K562 (cell line): ENCODE results near the gene ZNF513. TPM values are rescaled to one million over a fixed set of nuclear protein-coding genes. Genes with fewer than 3 reads are reported as not detected.
A peak's percentile ranks its signal among the peaks of the same experiment; 100 is the strongest.

Source experiments
- COPS2 ChIP-seq: fragments of 450-650 bp; conservative IDR thresholded peaks from 2 replicates; pipeline ENCODE4 v1.6.1; 2016; ENCODE audit warnings: mild to moderate bottlenecking, moderate library complexity
- DACH1 ChIP-seq: fragments of 450-650 bp; IDR thresholded peaks from 2 replicates; pipeline ENCODE4 v1.6.1; 2018; ENCODE audit not compliant: partially characterized antibody
- KLF1 ChIP-seq: fragments of 450-650 bp; IDR thresholded peaks from 2 replicates; pipeline ENCODE4 v1.6.1; 2016; ENCODE audit warnings: missing genetic modification characterization, missing compliant biosample characterization
- KLF6 ChIP-seq: fragments of 250-450 bp; sonication (Bioruptor Pico); IDR thresholded peaks from 2 replicates; pipeline ENCODE4 v1.4.0; 2020; ENCODE audit warnings: mild to moderate bottlenecking, moderate library complexity, borderline replicate concordance
- L3MBTL2 ChIP-seq: fragments of 450-650 bp; IDR thresholded peaks from 2 replicates; pipeline ENCODE4 v1.6.1; 2016; ENCODE audit warnings: mild to moderate bottlenecking, moderate library complexity
- PBX2 ChIP-seq, 2 experiments: IDR thresholded peaks in 1 of 2; conservative IDR thresholded peaks in 1 of 2; 2 replicates each; pipeline ENCODE4 v1.6.1; 2016; ENCODE audit warnings: low read depth in 2 of 2, mild to moderate bottlenecking in 1 of 2, missing compliant biosample characterization in 1 of 2, missing genetic modification characterization in 1 of 2, moderate library complexity in 1 of 2
- SETDB1 ChIP-seq: IDR thresholded peaks from one replicate; pipeline ENCODE4 v1.6.1; 2012; ENCODE audit warnings: low read length, control low read depth, inconsistent platforms
- SIN3A ChIP-seq, 2 experiments: fragments of 150-350 bp in 1 of 2; IDR thresholded peaks; 2 replicates each; pipeline ENCODE4 v1.6.1; 2011 to 2016; ENCODE audit warnings: borderline replicate concordance in 2 of 2, low read depth in 2 of 2, low read length in 2 of 2, mild to moderate bottlenecking in 2 of 2, moderate library complexity in 2 of 2; ENCODE audit not compliant: control insufficient read depth in 1 of 2
- SLC30A9 ChIP-seq: fragments of 250-450 bp; sonication (Bioruptor Pico); IDR thresholded peaks from 2 replicates; pipeline ENCODE4 v1.8.0; 2022; ENCODE audit warnings: mild to moderate bottlenecking, moderate library complexity
- YBX1 ChIP-seq: fragments of 450-650 bp; IDR thresholded peaks from 2 replicates; pipeline ENCODE4 v1.7.1; 2016; ENCODE audit warnings: mild to moderate bottlenecking
- ZBTB26 ChIP-seq: fragments of 450-650 bp; formaldehyde crosslinking; IDR thresholded peaks from 2 replicates; pipeline ENCODE4 v1.4.0; 2022; ENCODE audit warnings: missing genetic modification characterization
- ZNF408 ChIP-seq: fragments of 250-450 bp; sonication (Bioruptor Pico); IDR thresholded peaks from 2 replicates; pipeline ENCODE4 v1.4.0; 2020; ENCODE audit warnings: low read depth, mild to moderate bottlenecking, moderate library complexity
- ZNF76 ChIP-seq: fragments of 250-450 bp; sonication (Bioruptor Pico); IDR thresholded peaks from 2 replicates; pipeline ENCODE4 v1.4.0; 2020; ENCODE audit warnings: mild to moderate bottlenecking, moderate library complexity, borderline replicate concordance
- polyA plus RNA-seq, 8 experiments: library from polyadenylated mRNA; depleted of rRNA in 4 of 8; stranded (reverse) in 5 of 8; unstranded in 3 of 8; fragments of >200 nt; fragmentation: Nextera tagmentation in 2 of 8; fragmentation: Illumina TruSeq in 1 of 8; extraction: Ambion mirVana in 2 of 8; extraction: Trizol in 1 of 8; gene quantifications; 2 replicates each; pipeline versions ENCODE4 v1.2.1 to v1.2.3, GENCODE V29; 2011 to 2014; ENCODE audit warnings: inconsistent platforms in 1 of 8, missing spikeins in 1 of 8
- total RNA-seq, 7 experiments: library from RNA; depleted of rRNA in 6 of 7; stranded (reverse); fragments of >200 nt in 6 of 7; fragmentation: Illumina TruSeq in 2 of 7; extraction: Trizol in 2 of 7; gene quantifications; 2 replicates each; pipeline versions ENCODE4 v1.2.1 to v1.2.3, GENCODE V29; 2011 to 2021; ENCODE audit warnings: low replicate concordance in 1 of 7
- TF ChIP-seq, protein P1 (sequence below): fragments of 250-450 bp; sonication (Bioruptor Pico); IDR thresholded peaks from 2 replicates; pipeline ENCODE4 v1.8.0; 2022; ENCODE audit warnings: inconsistent platforms
- TF ChIP-seq, protein P2 (sequence below): sonication (generic); formaldehyde crosslinking; IDR thresholded peaks from 2 replicates; pipeline ENCODE4 v1.8.0; 2023; ENCODE audit warnings: mild to moderate bottlenecking, missing genetic modification reagents

Gene ZNF513
- total and polyA plus RNA-seq, 9 of the 15 experiments (the other 6 are each of a cell fraction or from before 2014, with no cell fraction given), result 0.04 to 13.6 (median 4.4) TPM

- no peak for TF ChIP-seq PBX2 (CRISPR knock-in tag; IDR thresholded peaks at IDR 0.05; ENCODE audit: low read depth)
- TF ChIP-seq PBX2 (tag; conservative IDR thresholded peaks at IDR 0.05; ENCODE audit: low read depth), result no peak
- no peak for TF ChIP-seq SLC30A9 (CRISPR knock-in tag)
- TF ChIP-seq ZNF76 (CRISPR knock-in tag), result no peak
- no peak for TF ChIP-seq DACH1
- TF ChIP-seq, protein P1, sequence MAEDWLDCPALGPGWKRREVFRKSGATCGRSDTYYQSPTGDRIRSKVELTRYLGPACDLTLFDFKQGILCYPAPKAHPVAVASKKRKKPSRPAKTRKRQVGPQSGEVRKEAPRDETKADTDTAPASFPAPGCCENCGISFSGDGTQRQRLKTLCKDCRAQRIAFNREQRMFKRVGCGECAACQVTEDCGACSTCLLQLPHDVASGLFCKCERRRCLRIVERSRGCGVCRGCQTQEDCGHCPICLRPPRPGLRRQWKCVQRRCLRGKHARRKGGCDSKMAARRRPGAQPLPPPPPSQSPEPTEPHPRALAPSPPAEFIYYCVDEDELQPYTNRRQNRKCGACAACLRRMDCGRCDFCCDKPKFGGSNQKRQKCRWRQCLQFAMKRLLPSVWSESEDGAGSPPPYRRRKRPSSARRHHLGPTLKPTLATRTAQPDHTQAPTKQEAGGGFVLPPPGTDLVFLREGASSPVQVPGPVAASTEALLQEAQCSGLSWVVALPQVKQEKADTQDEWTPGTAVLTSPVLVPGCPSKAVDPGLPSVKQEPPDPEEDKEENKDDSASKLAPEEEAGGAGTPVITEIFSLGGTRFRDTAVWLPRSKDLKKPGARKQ (CRISPR knock-in tag), result no peak
- no peak for TF ChIP-seq ZNF408 (CRISPR knock-in tag)
- no peak for TF ChIP-seq YBX1
- TF ChIP-seq, protein P2, sequence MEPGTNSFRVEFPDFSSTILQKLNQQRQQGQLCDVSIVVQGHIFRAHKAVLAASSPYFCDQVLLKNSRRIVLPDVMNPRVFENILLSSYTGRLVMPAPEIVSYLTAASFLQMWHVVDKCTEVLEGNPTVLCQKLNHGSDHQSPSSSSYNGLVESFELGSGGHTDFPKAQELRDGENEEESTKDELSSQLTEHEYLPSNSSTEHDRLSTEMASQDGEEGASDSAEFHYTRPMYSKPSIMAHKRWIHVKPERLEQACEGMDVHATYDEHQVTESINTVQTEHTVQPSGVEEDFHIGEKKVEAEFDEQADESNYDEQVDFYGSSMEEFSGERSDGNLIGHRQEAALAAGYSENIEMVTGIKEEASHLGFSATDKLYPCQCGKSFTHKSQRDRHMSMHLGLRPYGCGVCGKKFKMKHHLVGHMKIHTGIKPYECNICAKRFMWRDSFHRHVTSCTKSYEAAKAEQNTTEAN (CRISPR knock-in tag), result no peak; the same call in 1 of the 2 replicates
- TF ChIP-seq ZBTB26, result no peak
- TF ChIP-seq SETDB1, result peak; percentile 82
- TF ChIP-seq KLF6, result no peak; the same call in 1 of the 2 replicates
- no peak for TF ChIP-seq COPS2
- TF ChIP-seq L3MBTL2, result peak; percentile 58
- no peak for TF ChIP-seq KLF1 (tag)
- TF ChIP-seq SIN3A (IDR thresholded peaks at IDR 0.05; ENCODE audit: borderline replicate concordance in 2 of 2, control insufficient read depth in 1 of 2, low read depth in 2 of 2, low read length in 2 of 2), result peak; percentile 49 to 59; a peak in 1 of 4 replicates
Measured at GRCh38 chr2:27370026-27370815, 10.3 kb downstream of the ZNF513 start, which contains the start of the genes EIF2B4 and SNX17 (continued).
